Measurements from ENCODE around the gene TNFRSF25. TPM values are rescaled to one million over a fixed set of nuclear protein-coding genes. Genes with fewer than 3 reads are reported as not detected.

TNFRSF25 gene
- total and polyA plus RNA-seq, 2 donors from 2014 or later = 7.6 to 13.8 TPM

DNA sequence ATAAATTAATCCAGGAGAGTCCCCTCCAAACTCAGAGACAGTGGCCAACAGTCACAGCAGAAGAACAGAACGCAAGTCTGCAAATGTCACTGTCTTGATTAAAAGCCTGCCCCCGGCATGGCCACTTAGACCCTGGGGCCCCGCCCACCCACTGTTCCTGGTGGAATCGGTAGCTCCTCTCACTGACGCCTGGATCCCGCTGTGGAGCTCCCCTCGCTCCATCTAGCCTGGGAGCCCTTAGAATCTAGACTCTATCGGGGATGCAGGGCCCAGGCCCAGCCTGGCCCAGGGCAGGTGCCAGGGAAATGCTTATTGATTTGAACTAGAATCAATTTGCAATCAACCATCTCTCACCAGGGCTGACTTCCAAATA is 46.9 kb upstream of the TNFRSF25 start:
- no peaks in the 10 kb centered on the region for H3K4me1 ChIP-seq (ENCODE audit: control insufficient read depth in 2 of 3, insufficient read depth in 2 of 3, low read depth in 1 of 3, low read length in 3 of 3)
- no peaks in the 10 kb centered on the region for H3K27me3 ChIP-seq (ENCODE audit: control insufficient read depth, insufficient read depth, low read length)
- H3K9ac ChIP-seq (ENCODE audit: low read length in 3 of 3) = no peak overlapping the region
- DNase-seq (peak in 1 of 5 donors; percentile 41), FAIRE-seq (no peak)
- no peaks in the 10 kb centered on the region for H3K9me3 ChIP-seq (ENCODE audit: control insufficient read depth in 2 of 3, insufficient read depth in 1 of 3, low read length in 3 of 3)
- H3K36me3 ChIP-seq (ENCODE audit: control insufficient read depth in 2 of 3, insufficient read depth in 3 of 3, low read length in 3 of 3) = no peaks in the 10 kb centered on the region
- H3K27ac ChIP-seq (ENCODE audit: low read depth in 2 of 2, low read length in 2 of 2) = no peak overlapping the region
- intact Hi-C loops (cut with DNase I) = no loop called here
- TF ChIP-seq, protein P1, sequence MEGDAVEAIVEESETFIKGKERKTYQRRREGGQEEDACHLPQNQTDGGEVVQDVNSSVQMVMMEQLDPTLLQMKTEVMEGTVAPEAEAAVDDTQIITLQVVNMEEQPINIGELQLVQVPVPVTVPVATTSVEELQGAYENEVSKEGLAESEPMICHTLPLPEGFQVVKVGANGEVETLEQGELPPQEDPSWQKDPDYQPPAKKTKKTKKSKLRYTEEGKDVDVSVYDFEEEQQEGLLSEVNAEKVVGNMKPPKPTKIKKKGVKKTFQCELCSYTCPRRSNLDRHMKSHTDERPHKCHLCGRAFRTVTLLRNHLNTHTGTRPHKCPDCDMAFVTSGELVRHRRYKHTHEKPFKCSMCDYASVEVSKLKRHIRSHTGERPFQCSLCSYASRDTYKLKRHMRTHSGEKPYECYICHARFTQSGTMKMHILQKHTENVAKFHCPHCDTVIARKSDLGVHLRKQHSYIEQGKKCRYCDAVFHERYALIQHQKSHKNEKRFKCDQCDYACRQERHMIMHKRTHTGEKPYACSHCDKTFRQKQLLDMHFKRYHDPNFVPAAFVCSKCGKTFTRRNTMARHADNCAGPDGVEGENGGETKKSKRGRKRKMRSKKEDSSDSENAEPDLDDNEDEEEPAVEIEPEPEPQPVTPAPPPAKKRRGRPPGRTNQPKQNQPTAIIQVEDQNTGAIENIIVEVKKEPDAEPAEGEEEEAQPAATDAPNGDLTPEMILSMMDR (IDR thresholded peaks at IDR 0.05; ENCODE audit: borderline replicate concordance, extremely low read depth, insufficient read depth) = no peak
- H3K4me3 ChIP-seq (ENCODE audit: low read length in 3 of 3) = no peak overlapping the region

DNA sequence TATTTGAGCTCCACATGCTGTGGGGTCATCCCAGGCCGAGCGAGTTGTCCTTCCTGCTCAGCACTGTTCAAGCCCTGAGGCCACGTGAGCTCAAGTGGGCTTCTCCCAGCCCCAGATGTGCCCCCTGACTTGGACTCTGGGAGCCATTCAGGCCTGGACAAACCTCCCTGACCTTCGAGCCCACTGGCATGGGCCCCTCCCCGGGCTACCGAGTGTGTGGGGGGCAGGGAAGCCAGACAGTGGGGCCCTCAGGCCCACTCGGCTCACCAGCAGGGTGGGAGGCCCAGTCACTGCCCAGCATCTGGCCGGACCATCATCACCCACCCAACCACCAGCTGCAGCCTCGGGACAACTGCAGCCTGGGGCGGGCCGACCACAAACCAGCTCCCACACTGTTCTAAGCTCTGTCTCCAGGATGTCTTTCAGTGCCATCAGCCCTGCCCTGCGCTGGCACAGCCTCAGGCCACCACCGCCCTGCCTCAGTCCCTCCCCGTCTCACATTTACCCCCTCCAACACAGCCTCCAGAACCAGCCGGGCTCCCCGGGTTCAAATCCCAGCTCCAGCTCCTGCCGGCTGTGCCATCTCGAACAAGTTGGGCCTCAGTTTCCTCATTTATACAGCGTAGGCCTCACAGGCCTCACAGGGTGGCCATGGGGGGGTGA is 46.4 kb upstream of the TNFRSF25 start:
- H3K27ac ChIP-seq (ENCODE audit: low read depth in 2 of 2, low read length in 2 of 2) = no peak overlapping the region
- FAIRE-seq (no peak), DNase-seq (peak in 4 of 5 donors; percentile 30 to 52 (median 48))
- intact Hi-C loops (cut with DNase I) = no loop called here
- no peak overlapping the region for H3K4me3 ChIP-seq (ENCODE audit: low read length in 3 of 3)
- no peaks in the 10 kb centered on the region for H3K9me3 ChIP-seq (ENCODE audit: control insufficient read depth in 2 of 3, insufficient read depth in 1 of 3, low read length in 3 of 3)
- H3K4me1 ChIP-seq (ENCODE audit: control insufficient read depth in 2 of 3, insufficient read depth in 2 of 3, low read depth in 1 of 3, low read length in 3 of 3) = no peaks in the 10 kb centered on the region
- no peaks in the 10 kb centered on the region for H3K36me3 ChIP-seq (ENCODE audit: control insufficient read depth in 2 of 3, insufficient read depth in 3 of 3, low read length in 3 of 3)
- TF ChIP-seq, protein P1 (IDR thresholded peaks at IDR 0.05; ENCODE audit: borderline replicate concordance, extremely low read depth, insufficient read depth) = no peak
- no peaks in the 10 kb centered on the region for H3K27me3 ChIP-seq (ENCODE audit: control insufficient read depth, insufficient read depth, low read length)
- H3K9ac ChIP-seq (ENCODE audit: low read length in 3 of 3) = no peak overlapping the region

DNA sequence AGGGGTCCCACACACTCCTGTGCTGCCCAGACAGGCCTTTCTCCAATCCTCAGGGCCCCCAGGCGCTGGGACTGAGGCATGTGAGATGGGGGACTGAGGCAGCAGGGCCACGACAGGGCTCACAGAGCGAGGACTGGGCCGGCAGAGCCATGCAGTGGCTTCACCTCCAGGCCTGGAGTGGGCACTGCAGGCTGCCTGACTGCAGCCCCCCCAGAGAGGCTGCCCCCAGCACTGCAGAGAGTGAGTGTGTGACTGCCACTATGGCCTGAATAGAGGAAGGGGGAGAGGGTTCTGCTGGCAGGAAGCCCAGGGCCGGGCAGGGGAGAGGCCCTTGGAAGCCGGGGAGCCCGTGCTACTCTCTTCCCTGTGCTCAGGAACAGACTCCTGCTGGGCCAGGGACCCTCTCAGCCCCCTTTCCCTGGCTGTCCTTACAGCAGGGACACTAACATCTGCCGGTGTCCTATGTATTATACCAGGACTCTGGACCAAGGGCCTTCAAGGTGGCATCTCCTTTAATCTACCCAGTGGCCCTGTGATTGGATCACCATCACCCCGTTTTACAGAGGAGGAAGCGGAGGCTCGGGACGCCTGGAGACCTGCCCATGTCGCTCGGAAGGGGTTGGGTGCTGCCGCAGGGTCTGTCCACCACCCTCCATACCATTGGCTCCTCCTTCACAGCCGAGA is 45.7 kb upstream of the TNFRSF25 start:
- DNase-seq = peak in 2 of 5 donors; percentile 14 to 60
- H3K27me3 ChIP-seq (ENCODE audit: control insufficient read depth, insufficient read depth, low read length) = no peaks in the 10 kb centered on the region
- no peaks in the 10 kb centered on the region for H3K4me1 ChIP-seq (ENCODE audit: control insufficient read depth in 2 of 3, insufficient read depth in 2 of 3, low read depth in 1 of 3, low read length in 3 of 3)
- TF ChIP-seq, protein P1 (IDR thresholded peaks at IDR 0.05; ENCODE audit: borderline replicate concordance, extremely low read depth, insufficient read depth) = no peak
- no peak overlapping the region for H3K27ac ChIP-seq (ENCODE audit: low read depth in 2 of 2, low read length in 2 of 2)
- FAIRE-seq = no peak
- no peak overlapping the region for H3K4me3 ChIP-seq (ENCODE audit: low read length in 3 of 3)
- H3K9ac ChIP-seq (ENCODE audit: low read length in 3 of 3) = no peak overlapping the region
- no peaks in the 10 kb centered on the region for H3K9me3 ChIP-seq (ENCODE audit: control insufficient read depth in 2 of 3, insufficient read depth in 1 of 3, low read length in 3 of 3)
- intact Hi-C loops (cut with DNase I) = no loop called here
- H3K36me3 ChIP-seq (ENCODE audit: control insufficient read depth in 2 of 3, insufficient read depth in 3 of 3, low read length in 3 of 3) = no peaks in the 10 kb centered on the region
